Astrocyte (in vitro differentiated cells and primary cell): ENCODE data around the gene GOLGA7B. TPM values are rescaled to one million over a fixed set of nuclear protein-coding genes. Genes with fewer than 3 reads are reported as not detected.

Experiments used
- DNase-seq: peaks from one replicate; pipeline ENCODE4 v3.0.0-alpha.2; 2010; ENCODE audit warnings: low read depth
- FAIRE-seq: peaks from 2 replicates; lab custom pipeline; 2011; peaks lifted over from hg19 to GRCh38; lab: Jason Lieb, UNC
- H2AFZ ChIP-seq: 2 replicates; pipeline ENCODE4 v1.6.0; 2012; ENCODE audit warnings: low read depth, low read length, inconsistent platforms
- H3K27ac ChIP-seq: 2 replicates; pipeline ENCODE4 v1.5.1; 2011; ENCODE audit warnings: low read depth, low read length, inconsistent platforms
- H3K27me3 ChIP-seq: 2 replicates; pipeline ENCODE4 v1.6.0; 2011; ENCODE audit warnings: low read length, inconsistent platforms; ENCODE audit not compliant: insufficient read depth
- H3K36me3 ChIP-seq: 2 replicates; pipeline ENCODE4 v1.5.1; 2011; ENCODE audit warnings: low read length, inconsistent platforms; ENCODE audit not compliant: insufficient read depth
- H3K4me1 ChIP-seq: 2 replicates; pipeline ENCODE4 v1.5.1; 2011; ENCODE audit warnings: low read length, inconsistent platforms; ENCODE audit not compliant: insufficient read depth
- H3K4me2 ChIP-seq: 2 replicates; pipeline ENCODE4 v1.6.0; 2012; ENCODE audit warnings: low read length, inconsistent platforms
- H3K4me3 ChIP-seq: 2 replicates; pipeline ENCODE4 v1.5.1; 2011; ENCODE audit warnings: low read depth, mild to moderate bottlenecking, low read length, inconsistent platforms; ENCODE audit not compliant: insufficient read depth
- H3K79me2 ChIP-seq: 2 replicates; pipeline ENCODE4 v1.6.0; 2012; ENCODE audit warnings: mild to moderate bottlenecking, low read length, inconsistent platforms; ENCODE audit not compliant: insufficient read depth
- H3K9ac ChIP-seq: 2 replicates; pipeline ENCODE4 v1.6.0; 2012; ENCODE audit warnings: mild to moderate bottlenecking, low read length, inconsistent platforms
- H3K9me3 ChIP-seq: 2 replicates; pipeline ENCODE4 v1.5.1; 2012; ENCODE audit warnings: low read depth, mild to moderate bottlenecking, low read length, inconsistent platforms; ENCODE audit not compliant: insufficient read depth
- H4K20me1 ChIP-seq: 2 replicates; pipeline ENCODE4 v1.6.0; 2012; ENCODE audit warnings: low read length, inconsistent platforms; ENCODE audit not compliant: insufficient read depth
- H3K27ac Mint-ChIP-seq: one replicate; pipeline ENCODE4 v1.8.0; 2021; ENCODE audit warnings: mild to moderate bottlenecking, mixed read lengths; ENCODE audit not compliant: unreplicated experiment
- H3K27me3 Mint-ChIP-seq: one replicate; pipeline ENCODE4 v1.8.0; 2021; ENCODE audit warnings: low read depth, mixed read lengths; ENCODE audit not compliant: unreplicated experiment
- H3K36me3 Mint-ChIP-seq: one replicate; pipeline ENCODE4 v1.8.0; 2021; ENCODE audit warnings: low read depth, mixed read lengths; ENCODE audit not compliant: unreplicated experiment
- H3K4me1 Mint-ChIP-seq: one replicate; pipeline ENCODE4 v1.8.0; 2021; ENCODE audit warnings: low read depth, mixed read lengths; ENCODE audit not compliant: unreplicated experiment
- H3K4me3 Mint-ChIP-seq: one replicate; pipeline ENCODE4 v1.8.0; 2021; ENCODE audit warnings: mild to moderate bottlenecking, moderate library complexity, mixed read lengths; ENCODE audit not compliant: unreplicated experiment
- H3K9me3 Mint-ChIP-seq: one replicate; pipeline ENCODE4 v1.8.0; 2021; ENCODE audit warnings: mild to moderate bottlenecking, mixed read lengths; ENCODE audit not compliant: unreplicated experiment
- CTCF ChIP-seq: IDR thresholded peaks from 2 replicates; pipeline ENCODE4 v1.5.1; 2011; ENCODE audit warnings: low read depth, mild to moderate bottlenecking, inconsistent platforms, low read length, moderate library complexity; ENCODE audit not compliant: insufficient read depth
- EZH2 ChIP-seq: IDR thresholded peaks from 2 replicates; pipeline ENCODE4 v1.6.1; 2012; ENCODE audit warnings: mild to moderate bottlenecking, low read length, inconsistent platforms; ENCODE audit not compliant: insufficient read depth
- total RNA-seq: library from RNA; stranded (reverse); gene quantifications from 2 replicates; pipeline ENCODE4 v1.2.1, GENCODE V29; 2021

GOLGA7B gene
- total RNA-seq, 1 donor from 2014 or later = 0.16 TPM

GRCh38 chr10:97851341-97852001 is 1.8 kb downstream of the GOLGA7B start:
- H3K27me3 ChIP-seq = peaks cover 43% of the 10 kb centered on the region
- H3K27me3 Mint-ChIP-seq = peaks cover 55% of the 10 kb centered on the region
- FAIRE-seq = no peak

GRCh38 chr10:97852277-97852676 is 2.6 kb downstream of the GOLGA7B start:
- H3K27me3 Mint-ChIP-seq = peaks cover 55% of the 10 kb centered on the region
- H3K27ac ChIP-seq = no peak overlapping the region
- FAIRE-seq (no peak), DNase-seq (no peak)
- no peaks in the 10 kb centered on the region for H3K9me3 ChIP-seq
- H3K27me3 ChIP-seq = peaks cover 45% of the 10 kb centered on the region
- no peak overlapping the region for H3K4me3 ChIP-seq
- no peak overlapping the region for H3K9ac ChIP-seq
- H3K36me3 Mint-ChIP-seq = no peaks in the 10 kb centered on the region
- TF ChIP-seq EZH2 (no peak), CTCF (no peak)
- no peak overlapping the region for H3K4me2 ChIP-seq
- H3K4me1 Mint-ChIP-seq = no peaks in the 10 kb centered on the region
- no peak overlapping the region for H3K27ac Mint-ChIP-seq
- no peaks in the 10 kb centered on the region for H4K20me1 ChIP-seq
- no peaks in the 10 kb centered on the region for H3K9me3 Mint-ChIP-seq
- H3K4me1 ChIP-seq = no peaks in the 10 kb centered on the region
- H3K79me2 ChIP-seq = no peaks in the 10 kb centered on the region
- no peaks in the 10 kb centered on the region for H3K36me3 ChIP-seq
- H2AFZ ChIP-seq = no peak overlapping the region
- H3K4me3 Mint-ChIP-seq = no peak overlapping the region

More at GRCh38 chr10:97851341-97852001, 1.8 kb downstream of the GOLGA7B start:
- H3K9ac ChIP-seq = no peak overlapping the region
- TF ChIP-seq CTCF = no peak
- TF ChIP-seq EZH2 = no peak
- Mint-ChIP-seq H3K4me1 (no peaks in the 10 kb centered on the region), H3K4me3 (no peak overlapping the region), H3K9me3 (no peaks in the 10 kb centered on the region), H3K27ac (no peak overlapping the region), H3K36me3 (no peaks in the 10 kb centered on the region)
- no peak overlapping the region for H3K4me3 ChIP-seq
- H2AFZ ChIP-seq = no peak overlapping the region
- no peak for DNase-seq
- no peaks in the 10 kb centered on the region for H3K36me3 ChIP-seq
- H3K79me2 ChIP-seq = no peaks in the 10 kb centered on the region
- H4K20me1 ChIP-seq = no peaks in the 10 kb centered on the region
- no peaks in the 10 kb centered on the region for H3K4me1 ChIP-seq
- no peak overlapping the region for H3K27ac ChIP-seq
- no peak overlapping the region for H3K4me2 ChIP-seq
- H3K9me3 ChIP-seq = no peaks in the 10 kb centered on the region

- H3K4me1 Mint-ChIP-seq = peaks cover 2% of the 10 kb centered on the region
- no peak for TF ChIP-seq EZH2
- TF ChIP-seq CTCF = no peak
- H3K9me3 Mint-ChIP-seq = no peaks in the 10 kb centered on the region
- no peak overlapping the region for H3K27ac Mint-ChIP-seq
- no peaks in the 10 kb centered on the region for H3K79me2 ChIP-seq
- no peak overlapping the region for H3K4me3 ChIP-seq
- DNase-seq (no peak), FAIRE-seq (no peak)
- no peaks in the 10 kb centered on the region for H4K20me1 ChIP-seq
- H3K4me1 ChIP-seq = no peaks in the 10 kb centered on the region
- H3K27ac ChIP-seq = no peak overlapping the region
- no peaks in the 10 kb centered on the region for H3K9me3 ChIP-seq
- H3K4me3 Mint-ChIP-seq = peak overlapping the region; percentile 10
- H3K9ac ChIP-seq = no peak overlapping the region
- H3K36me3 Mint-ChIP-seq = no peaks in the 10 kb centered on the region
- H3K4me2 ChIP-seq = no peak overlapping the region
- H3K36me3 ChIP-seq = no peaks in the 10 kb centered on the region
- H2AFZ ChIP-seq = no peak overlapping the region
- H3K27me3 ChIP-seq = peaks cover 47% of the 10 kb centered on the region
- H3K27me3 Mint-ChIP-seq = peaks cover 53% of the 10 kb centered on the region
Measured at GRCh38 chr10:97852840-97853405, 3.3 kb downstream of the GOLGA7B start.
